Cortex of kidney (tissue), 1 donor: ENCODE data around the gene PTPRE.

Experiments
- DNase-seq: peaks from one replicate; lab custom pipeline; 2025; lab: John Stamatoyannopoulos, UW

The PTPRE gene

GRCh38 chr10:127906548-127907377 lies at the start of gene PTPRE:
TSS of gene PTPRE (plus strand) at chr10:127907103. CDS start at chr10:128040882, 133,779 bp downstream.
- no peak for DNase-seq

- no peak for DNase-seq
Observed at GRCh38 chr10:127860592-127860991, 46.3 kb upstream of the PTPRE start.

GRCh38 chr10:127863231-127863825 lies 43.6 kb upstream of the PTPRE start:
- DNase-seq: no peak

GRCh38 chr10:127866276-127867013 lies 40.5 kb upstream of the PTPRE start:
- no peak for DNase-seq

GRCh38 chr10:127867805-127868204 lies 39.1 kb upstream of the PTPRE start:
- DNase-seq: no peak

GRCh38 chr10:127869329-127869728 lies 37.6 kb upstream of the PTPRE start:
- no peak for DNase-seq

GRCh38 chr10:127871631-127872010 lies 35.3 kb upstream of the PTPRE start:
- no peak for DNase-seq

- no peak for DNase-seq
Observed at GRCh38 chr10:127872011-127872761, 34.7 kb upstream of the PTPRE start.

- DNase-seq: no peak
Observed at GRCh38 chr10:127872871-127873600, 33.9 kb upstream of the PTPRE start.

GRCh38 chr10:127873901-127874470 lies 32.9 kb upstream of the PTPRE start:
- DNase-seq: no peak

GRCh38 chr10:127874671-127875448 lies 32.0 kb upstream of the PTPRE start:
- no peak for DNase-seq

GRCh38 chr10:127875449-127875765 lies 31.5 kb upstream of the PTPRE start:
- DNase-seq: no peak

- no peak for DNase-seq
Observed at GRCh38 chr10:127875916-127876315, 31.0 kb upstream of the PTPRE start.

- no peak for DNase-seq
Observed at GRCh38 chr10:127877116-127877515, 29.8 kb upstream of the PTPRE start.

GRCh38 chr10:127877699-127878098 lies 29.2 kb upstream of the PTPRE start:
- DNase-seq: no peak

- DNase-seq: no peak
Observed at GRCh38 chr10:127878475-127879055, 28.3 kb upstream of the PTPRE start.

- DNase-seq: no peak
Observed at GRCh38 chr10:127880557-127880956, 26.3 kb upstream of the PTPRE start.

- DNase-seq: no peak
Observed at GRCh38 chr10:127881262-127881661, 25.6 kb upstream of the PTPRE start.

- DNase-seq: no peak
Observed at GRCh38 chr10:127882391-127882790, 24.5 kb upstream of the PTPRE start.
